Fibroblast of skin of right quadriceps (primary cell): Measurements from ENCODE around the gene PRRT1.
"Not testable (repeated sequence)": the region's sequence is repeated elsewhere in the genome, so short reads cannot be mapped to it uniquely, and the experiment has no call there.

Experiments
- DNase-seq: peaks from one replicate; pipeline ENCODE4 v3.0.0-alpha.2; 2013

Gene PRRT1

DNA sequence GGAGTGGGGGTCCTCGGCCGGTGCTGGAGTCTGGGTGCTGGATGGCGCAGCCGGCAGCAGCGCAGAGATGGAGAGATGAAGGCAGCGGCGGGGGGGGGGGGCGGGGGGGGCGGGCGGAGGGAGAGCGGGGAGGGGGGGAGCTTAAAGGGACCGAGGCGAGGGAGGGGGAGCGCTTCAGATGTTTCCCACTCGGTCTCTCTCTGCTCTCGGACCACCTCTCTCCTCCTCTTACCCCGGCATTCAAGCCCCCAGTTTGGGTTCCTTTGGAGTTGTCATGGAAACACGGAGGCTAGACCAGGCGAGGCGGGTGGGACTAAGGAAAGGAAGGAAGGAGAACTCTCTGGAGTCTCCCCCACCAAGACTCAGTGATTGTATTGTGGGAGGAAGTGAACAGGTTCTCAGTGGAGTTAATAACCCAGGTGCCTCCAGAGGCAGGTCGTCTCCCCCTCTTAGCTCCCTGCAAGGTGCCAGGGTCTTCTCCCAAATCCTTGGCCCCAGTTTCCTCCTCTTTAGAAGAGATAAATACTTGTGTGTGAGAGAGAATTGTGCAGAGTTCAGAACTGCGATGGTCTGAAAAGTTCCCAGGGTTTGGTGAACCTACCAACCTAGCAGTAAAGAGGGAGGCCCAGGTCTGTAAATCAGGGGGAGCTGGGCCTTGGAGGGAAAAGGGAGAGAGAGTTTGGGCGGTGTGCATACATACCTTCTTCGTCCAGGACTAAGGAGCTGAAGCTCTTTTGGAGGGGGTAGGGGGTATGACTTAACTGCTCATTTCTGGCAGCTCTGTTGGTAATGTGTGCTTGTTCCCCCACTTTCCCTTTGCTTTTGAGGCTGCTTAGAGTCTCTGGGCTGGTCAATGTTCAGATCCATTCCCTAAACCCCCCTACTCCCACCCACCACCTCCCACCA is at the start of gene PRRT1:
PRRT1 (minus strand) TSS at position 77 of the 906 bp plus-strand sequence. CDS start 112 bp downstream, outside the sequence.
- DNase-seq = no peak

DNA sequence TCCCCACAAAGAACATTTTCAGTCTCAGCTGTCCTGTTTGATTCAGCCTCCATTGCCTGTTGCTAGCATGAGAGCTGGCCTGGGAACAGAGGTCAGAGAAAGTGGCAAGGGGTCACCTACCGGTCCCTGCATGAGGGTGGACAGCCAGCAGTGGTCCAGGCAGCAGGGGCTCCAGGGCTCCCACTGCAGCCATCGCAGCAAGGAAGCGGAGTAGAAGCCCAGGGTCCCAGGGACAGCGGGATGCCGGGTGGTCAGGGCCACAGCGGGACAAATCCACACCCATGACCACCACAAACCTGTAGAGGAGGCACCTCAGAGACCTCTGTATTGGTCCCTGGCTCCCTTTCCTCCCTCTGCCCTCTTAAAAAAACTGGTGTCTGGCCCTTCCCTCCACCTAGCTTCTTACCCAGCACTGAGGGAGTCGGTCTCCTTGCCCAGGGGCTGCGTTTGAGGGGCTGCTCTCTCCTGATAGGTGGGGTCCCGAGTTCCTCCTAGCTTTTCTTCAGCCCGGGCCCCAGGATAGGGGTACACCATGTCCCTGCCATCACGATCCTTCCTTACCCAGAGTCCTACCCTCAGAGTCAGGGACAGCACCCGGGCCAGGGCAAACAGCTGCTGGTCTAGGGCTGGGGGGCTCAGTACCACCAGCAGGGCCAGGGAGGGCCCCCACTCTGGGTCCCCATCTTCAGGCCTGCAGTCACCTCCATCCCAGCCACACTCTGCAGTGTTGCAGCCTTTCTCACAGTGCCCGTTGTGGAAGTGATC is 49.2 kb upstream of the PRRT1 start:
- DNase-seq = no peak

DNA sequence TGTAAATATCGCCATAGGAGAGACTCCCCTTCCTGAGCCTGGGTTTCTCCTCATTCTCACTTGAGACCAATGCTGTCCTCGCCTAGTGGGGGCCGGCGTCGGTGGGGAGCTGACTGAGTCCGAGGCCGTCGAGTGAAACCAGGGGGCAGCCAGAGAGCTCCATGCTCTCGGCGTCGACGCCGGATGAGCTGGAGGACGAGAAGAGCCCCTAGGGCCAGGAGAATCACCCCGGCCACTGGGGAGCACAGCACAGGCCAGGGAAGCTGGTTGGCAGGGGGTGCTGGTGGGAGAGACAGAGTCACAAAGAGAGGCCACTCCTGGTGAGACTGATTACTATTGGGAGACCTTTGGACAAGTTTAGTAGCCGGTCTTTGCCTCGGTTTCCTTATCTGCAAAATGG is 47.1 kb upstream of the PRRT1 start:
- no peak for DNase-seq

DNA sequence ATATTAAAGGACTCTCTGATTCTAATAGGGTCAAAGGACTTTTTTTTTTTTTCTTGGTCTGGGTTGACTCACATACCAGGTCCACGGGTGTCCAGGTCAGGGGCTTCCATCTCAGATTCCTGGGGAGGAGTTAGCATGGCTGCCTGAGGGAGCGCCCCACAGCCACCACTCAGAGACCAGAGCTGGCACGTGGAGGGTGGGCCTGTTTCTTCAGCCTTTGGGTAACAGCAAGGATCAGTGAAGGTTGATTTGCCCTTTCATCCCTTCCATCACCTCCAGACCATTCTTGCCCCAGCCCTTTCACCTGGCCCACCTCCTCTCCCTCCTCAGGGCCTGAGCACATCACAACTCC is 46.6 kb upstream of the PRRT1 start:
- DNase-seq = no peak

DNA sequence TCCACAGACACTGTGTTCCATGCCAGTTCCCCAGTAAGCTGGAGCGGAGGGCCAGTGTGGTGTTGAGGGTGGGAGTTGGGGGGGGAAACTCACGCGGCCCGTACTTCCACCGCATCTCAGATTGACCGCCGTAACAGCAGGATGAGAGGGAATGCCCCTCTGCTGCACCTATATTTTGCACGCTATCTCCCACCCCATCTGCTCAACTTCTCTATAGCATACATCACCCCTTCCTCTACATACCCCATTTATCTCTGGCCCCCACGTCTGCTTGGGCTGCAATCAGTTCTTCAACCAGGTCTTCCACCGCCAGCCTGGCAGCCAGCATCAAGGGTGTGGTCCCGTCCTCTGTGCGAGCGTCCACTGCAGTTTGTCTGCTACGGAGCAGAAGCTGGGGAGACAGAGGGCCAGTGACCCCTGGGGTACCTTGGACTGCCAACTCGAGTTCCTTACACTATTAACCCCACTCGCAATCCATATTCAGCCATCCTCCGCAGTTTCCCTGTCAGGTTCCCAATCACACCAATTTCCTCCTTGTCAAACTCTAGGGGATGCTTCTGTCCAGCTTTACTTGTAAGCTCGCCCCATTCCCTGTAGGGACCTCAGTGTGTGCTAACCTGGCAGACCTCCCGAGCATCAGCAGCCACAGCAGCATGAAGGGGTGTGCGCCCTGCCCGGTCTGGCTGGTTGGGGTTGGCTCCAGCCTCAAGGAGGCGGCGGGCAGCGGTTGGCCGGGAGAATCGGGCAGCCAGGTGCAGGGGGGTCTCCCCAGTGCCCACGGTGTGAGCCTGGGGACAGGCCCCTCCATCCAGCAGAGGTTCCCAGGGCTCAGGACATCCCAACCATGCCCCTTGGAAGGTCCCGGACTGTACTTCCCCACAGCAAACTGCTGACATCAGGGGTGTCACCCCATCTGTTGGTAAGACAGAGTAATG is 45.2 kb upstream of the PRRT1 start:
- no peak for DNase-seq

DNA sequence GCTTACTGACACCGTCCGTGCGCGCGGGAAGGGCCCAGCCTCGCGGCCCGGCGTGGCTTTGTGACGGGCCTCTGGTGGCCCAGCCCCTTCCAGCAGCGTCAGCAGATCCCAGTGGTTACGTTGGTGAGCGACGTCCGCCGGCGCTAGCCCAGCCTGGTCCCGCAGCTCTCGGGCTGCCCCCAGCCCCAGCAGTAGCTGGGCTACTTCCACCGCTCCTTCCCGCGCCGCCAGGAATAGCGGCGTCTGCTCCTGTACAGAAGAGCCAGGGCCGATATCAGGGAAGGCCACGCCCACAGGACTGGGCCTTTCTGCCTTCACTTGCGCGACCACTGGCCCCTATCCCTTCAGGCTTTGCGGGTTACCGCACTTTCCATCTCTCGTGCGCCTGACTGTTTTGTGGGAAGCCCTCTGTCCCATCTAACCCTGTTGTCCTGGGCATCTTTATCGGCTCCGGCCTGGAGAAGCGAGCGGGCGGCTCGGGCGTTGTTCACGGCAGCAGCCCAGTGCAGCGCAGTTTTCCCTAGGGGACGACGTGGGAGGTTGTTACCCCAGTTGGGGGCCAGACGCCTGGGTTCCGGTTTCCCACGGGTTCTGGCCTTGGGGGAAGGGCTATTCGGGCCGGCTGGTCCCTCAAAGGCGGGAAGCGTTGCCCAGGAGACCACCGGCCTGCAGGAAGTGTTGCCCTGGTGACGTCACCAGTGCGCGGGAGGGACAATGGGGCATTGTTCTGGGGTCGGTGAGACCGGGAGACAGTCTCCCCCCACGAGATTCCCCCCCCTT is 44.4 kb upstream of the PRRT1 start:
- DNase-seq = peak; percentile 87

DNA sequence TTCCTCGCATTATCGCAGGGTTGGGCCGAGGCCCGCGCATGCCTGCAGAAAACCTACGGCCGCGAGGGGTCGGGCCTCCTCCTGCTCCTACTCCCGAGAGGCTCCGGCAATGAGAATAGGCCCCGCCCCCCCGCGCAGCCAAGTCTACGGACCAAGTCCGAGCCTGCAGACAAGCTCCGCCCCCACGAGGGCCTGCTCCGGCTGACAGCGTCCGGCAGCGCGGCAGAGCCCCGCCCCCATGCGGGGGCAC is 43.8 kb upstream of the PRRT1 start:
- DNase-seq = peak; percentile 100

DNA sequence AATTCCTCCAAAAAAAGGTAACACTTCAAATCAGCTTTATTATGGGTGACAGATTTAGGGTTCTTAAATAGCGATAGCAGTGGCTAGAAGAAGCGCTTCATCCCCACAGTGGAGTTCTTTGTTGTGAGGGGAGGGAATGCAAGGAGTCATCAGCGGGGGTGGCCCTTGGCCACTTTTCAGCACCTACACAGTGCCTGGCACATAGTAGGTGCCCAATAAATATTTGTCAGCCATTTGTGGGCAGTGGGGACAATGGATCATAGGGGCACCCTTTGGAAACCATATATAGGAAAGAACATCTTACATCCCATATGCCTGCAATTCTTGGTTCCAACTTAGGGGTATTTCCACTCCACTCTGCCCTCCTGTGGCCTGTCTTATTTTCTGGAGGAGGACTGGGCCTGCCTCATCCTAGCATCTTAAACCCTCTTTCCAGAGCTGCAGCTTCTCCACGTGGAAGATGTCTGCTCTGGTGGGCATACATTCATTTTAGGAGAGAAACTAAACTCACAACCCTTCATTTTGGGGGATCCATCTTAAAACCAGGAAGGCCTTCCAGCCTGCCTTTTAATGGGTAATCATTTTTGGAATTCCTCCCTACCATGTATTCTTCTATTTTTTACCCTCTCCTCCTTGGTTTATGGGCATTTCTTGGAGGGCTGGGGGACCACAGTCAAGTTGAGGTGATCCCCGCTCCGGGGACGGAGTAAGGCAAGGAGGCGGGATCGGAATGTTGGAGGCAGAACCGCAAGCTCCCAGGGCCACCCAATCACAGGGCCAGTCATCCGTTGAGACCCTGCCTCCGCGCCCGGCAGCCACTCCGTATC is 43.3 kb upstream of the PRRT1 start:
- DNase-seq = peak; percentile 68

DNA sequence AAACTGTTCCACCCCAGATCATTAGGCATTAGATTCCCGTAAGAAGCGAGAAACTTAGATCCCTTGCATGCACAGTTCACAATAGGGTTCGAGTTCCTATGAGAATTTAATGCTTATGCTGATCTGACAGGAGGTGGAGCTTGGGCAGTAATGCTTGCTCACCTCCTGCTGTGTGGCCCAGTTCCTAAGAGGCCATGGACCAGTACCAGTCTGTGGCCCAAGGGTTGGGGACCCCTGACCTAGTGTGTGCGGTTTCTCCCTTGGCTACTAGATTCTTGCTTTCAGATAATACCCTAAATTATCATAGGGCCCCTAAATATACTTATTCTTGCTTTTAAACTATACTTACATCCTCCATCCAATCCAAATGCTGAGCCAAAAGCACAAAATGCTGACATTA is 42.6 kb upstream of the PRRT1 start:
- no peak for DNase-seq

DNA sequence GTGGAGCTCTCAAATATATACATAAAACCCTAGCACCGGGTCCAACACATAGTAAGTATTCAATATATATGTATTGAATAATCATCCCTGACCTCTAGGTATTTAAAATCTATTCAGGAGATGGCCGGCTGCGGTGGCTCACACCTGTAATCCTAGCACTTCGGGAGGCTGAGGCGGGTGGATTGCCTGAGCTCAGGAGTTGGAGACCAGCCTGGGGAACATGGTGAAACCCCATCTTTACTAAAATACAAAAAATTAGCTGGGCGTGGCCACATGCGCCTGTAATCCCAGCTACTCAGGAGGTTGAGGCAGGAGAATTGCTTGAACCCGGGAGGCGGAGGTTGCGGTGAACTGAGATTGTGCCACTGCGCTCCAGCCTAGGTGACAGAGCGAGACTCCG is 41.4 kb upstream of the PRRT1 start:
- not testable (repeated sequence) for DNase-seq

DNA sequence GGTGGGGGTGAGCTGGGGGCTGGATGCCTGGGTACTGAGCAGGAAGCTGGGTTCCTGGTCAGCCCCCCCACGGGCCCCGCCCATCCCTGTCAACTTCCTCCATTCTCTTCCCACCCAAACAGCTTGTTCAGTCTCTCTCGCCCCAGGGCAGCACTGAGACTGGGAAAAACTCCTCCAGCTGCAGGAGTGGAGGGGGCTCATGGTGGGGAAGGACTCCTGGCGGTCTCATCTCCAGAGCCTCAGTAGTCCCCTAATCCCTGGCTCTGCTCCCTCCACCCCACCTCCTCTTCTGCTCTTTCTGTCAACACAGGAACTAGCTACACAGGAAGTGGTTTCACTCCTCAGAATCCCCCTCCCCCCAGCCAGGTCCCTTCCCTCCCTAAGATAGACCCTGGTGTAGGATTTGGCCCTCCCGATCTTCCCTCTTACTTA is 40.9 kb upstream of the PRRT1 start, which contains the start of gene GPSM3:
GPSM3 (minus strand) TSS at position 36 of the 432 bp plus-strand sequence. CDS start 130 bp downstream, outside the sequence.
- peak; percentile 78 for DNase-seq

DNA sequence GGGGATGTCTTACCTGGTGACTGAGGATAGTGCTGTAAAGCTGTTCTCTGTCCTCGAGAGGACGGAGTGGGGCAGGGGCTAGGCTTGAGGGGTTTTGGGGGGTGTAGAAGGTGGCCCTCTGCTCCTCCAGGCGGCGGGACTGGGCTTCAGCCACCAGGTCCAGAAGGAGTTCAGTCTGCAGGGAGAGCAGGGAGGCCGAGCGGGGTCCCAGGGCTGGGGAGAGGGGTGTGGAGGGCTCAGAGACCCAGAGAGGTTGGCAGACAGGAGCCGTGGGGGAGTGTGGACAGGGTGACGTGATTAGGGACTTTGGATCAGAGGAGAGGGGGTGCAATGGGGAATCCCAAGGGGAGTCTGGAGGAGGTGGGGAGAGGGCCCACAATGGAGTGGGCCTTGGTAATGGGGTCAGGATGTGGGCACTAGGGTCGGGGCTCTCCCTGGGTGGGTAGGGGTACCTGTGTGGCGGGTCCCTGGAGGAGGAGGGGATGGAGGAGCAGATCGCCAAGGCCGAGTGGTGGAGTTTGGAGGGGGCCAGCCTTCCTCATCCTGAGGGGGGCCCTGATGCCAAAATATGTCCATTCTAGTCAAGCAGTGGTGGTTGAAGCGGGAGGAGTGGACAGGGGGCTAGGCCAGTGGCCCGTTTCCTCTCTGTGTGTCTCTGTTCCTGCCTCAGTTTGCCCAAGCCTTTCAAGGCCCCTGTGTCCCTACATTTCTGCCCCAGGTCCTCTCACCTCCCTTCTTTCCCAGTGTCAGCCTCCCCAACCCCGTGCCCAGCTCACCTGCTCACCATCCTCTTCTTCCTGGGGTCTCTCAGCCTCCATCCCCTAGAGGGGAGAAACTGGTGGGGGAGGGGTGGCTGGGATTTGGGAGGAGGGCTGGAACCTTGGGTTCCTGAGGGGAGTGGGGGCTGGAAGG is 40.2 kb upstream of the PRRT1 start:
- no peak for DNase-seq

DNA sequence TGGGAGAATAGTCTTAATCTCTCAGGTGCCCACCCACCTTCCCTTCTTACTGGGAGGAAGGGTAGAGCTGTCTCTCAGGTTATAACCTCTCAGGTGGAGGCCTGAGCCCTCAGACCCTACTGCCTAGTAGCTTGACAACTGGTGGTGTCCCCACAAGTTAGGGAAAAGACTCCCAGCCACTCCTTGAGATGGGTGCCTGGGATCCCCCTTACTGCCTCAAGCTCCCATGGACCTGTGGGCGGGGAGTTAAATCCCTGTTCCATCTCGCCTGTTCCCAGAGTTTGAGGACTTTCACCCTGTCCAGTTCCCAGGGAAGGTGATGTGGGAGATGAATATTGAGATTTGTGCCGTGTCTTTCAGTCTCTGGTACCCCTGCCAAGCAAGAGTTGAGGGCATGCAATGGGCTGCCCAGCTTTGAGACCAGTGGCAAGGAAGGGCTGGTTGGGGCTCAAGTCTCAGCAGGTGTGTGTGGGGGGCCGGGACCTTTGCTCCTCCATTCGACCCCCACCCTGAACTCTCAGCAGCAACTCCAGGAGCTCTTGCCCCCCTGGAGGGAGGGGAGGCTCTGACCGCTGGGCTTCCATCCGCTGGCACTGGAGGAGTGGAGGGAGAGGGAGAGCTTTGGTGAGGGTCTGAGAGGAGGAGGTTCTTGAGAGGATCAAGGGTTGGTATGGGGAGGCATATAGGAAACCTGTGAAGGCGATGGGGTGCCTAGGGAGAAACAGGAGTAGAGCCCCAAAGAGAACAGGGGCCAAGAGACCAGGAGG is 39.4 kb upstream of the PRRT1 start:
- DNase-seq = no peak

DNA sequence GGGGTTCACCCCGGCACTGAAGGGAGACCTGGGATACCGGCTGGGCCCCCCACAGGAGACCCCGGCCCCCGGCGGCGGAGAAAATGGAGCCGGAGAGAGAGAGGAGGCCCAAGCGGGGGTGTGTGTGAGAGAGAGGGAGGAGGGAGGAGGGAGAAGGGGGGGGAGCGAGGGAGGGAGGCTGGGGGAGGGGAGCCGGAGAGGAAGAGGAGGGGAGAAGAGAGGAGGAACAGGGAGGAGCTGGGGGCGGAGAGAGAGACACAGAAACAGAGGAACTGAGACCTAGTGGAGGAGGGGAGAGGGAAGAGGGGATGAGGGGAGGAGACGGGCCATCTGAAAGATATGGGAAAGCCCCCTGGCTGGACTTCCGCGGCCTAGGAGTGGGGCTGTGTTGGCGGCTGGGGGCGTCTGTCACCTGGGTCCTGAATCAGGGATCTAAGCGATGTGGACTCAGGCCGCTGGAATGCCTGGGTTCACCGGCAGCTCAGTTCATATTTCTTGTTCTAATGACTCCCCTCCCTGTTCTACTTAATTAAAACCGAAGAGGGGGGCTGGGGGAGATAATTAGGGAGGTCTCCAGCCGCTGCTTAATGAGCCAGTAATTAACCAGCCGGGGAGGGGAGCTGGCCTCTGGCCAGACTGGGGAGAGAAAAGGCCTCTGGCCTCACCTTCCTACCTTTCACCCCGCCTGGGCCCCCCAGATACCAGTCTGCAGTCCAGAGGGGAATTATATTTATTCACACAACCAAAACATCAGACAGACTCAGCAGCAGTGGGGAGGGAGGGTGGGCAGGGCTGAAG is 38.5 kb upstream of the PRRT1 start, which contains the start of gene PBX2:
PBX2 (minus strand) TSS at position 149 of the 798 bp plus-strand sequence. CDS start 287 bp downstream, outside the sequence.
- peak; percentile 94 for DNase-seq

DNA sequence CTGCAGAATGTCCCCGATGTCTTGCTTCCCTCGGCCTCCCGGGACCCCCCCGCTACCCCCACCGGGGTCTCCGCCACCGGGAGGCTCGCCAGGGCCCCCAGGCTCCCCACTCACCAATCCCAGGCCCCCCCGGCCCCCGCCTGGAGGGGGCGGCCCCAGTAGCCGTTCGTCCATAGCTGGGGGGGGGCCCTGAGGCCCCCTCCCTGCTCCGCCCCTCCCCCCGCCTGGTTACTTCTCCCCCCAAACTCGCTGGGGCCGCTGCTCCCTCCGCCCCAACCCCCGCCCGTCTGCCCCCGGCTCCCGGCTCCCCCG is 38.0 kb upstream of the PRRT1 start:
- peak; percentile 15 for DNase-seq

DNA sequence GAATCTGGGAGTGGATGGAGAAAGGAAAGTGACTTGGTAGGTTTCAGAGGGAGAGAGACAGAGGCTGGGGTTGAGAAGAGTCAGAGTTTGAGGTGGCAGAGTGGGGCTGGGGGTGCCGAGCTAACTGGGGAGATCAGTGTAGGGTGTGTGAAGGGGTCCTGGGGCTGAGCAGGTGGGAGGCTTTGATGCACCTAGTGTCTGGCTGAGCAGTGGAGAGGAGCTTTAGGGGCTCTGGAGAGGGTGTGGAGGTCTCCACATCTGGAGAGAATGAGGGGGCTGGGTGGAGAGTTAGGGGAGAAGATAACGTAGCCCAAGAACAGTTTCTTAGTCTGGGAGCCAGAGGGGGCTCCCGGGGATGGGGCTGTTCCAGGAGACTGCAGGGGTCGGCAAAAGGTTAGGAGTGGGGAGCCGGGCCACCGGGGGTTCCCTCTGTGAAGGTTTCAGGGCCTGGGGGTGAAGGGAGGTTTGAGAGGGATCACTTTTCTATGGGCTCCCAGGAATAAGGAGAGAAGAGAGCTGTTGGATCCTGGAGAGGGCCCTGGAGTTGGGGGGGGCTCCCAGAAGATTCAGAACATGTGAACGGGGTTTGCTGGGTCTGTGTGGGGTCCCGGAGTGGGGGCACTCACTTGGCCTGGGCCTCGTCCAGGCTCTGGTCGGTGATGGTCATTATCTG is 37.5 kb upstream of the PRRT1 start:
- DNase-seq = no peak

DNA sequence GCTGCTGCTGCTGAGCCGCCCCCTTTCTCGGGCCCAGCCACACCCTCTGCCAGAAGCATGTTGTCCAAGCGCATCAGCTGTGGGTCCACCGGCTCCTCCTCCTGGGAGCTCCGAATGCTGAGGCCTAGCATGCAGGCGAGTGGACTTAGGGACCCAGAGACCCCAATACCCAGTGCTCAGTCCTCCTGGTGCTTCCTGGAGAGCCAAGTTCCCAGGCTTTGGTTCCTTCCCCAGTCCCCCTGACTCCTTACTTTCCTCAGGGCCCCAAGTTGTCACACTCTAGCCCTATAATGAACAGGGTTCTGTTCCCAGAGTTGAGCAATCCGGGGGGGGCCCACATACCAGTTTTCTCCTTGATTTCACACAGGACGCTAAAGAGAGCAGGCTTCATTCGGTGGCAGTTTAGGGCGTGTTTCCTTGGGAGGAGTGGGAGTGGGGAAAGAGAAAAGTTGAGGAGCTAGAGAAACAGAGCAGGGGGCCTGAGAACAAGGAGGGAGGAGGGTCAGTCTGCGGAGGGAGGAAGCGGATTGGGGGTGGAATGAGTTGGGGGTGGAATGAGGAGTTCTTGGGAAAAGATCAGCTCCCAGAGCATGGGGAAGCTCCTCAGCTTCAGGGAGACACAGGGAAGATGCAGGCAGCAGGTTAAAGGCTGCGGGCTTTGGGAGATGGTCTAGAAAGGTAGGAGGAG is 36.8 kb upstream of the PRRT1 start:
- peak; percentile 37 for DNase-seq
